MCF 10A (cell line): Measurements from ENCODE around the gene ANO2. TPM values are rescaled to one million over a fixed set of nuclear protein-coding genes. Genes with fewer than 3 reads are reported as not detected.
"Not testable (repeated sequence)": the region's sequence is repeated elsewhere in the genome, so short reads cannot be mapped to it uniquely, and the experiment has no call there.

Experiments
- BruUV-seq: library from RNA; stranded (reverse); fragments of 400-500 nt; replicated peaks from 2 replicates; lab custom pipeline; 2021; lab: Mats Ljungman, UMichigan
- CTCF ChIA-PET: fragments of 300-600 bp; sonication (Branson Sonifier 250); formaldehyde crosslinking; extraction: SDS; loops from one replicate; lab custom pipeline; 2021; ENCODE audit warnings: antibody characterized with exemption, inconsistent platforms; lab: Yijun Ruan, JAX
- POLR2A ChIA-PET: fragments of 300-600, 350-650 bp; sonication (Branson Sonifier 250); formaldehyde crosslinking; extraction: SDS; loops from one replicate; lab custom pipeline; 2020; ENCODE audit warnings: antibody characterized with exemption, inconsistent platforms; lab: Yijun Ruan, JAX
- DNase-seq: peaks from one replicate; pipeline ENCODE4 v3.0.0-alpha.2; 2018; ENCODE audit not compliant: unreplicated experiment
- H3K27ac Mint-ChIP-seq: one replicate; pipeline ENCODE4 v1.8.0; 2022; ENCODE audit warnings: mild to moderate bottlenecking, low read depth, mixed read lengths; ENCODE audit not compliant: unreplicated experiment
- H3K27me3 Mint-ChIP-seq: one replicate; pipeline ENCODE4 v1.8.0; 2022; ENCODE audit warnings: mixed read lengths; ENCODE audit not compliant: insufficient read depth, unreplicated experiment
- H3K36me3 Mint-ChIP-seq: one replicate; pipeline ENCODE4 v1.8.0; 2022; ENCODE audit warnings: mild to moderate bottlenecking, moderate library complexity, mixed read lengths; ENCODE audit not compliant: insufficient read depth, unreplicated experiment
- H3K4me1 Mint-ChIP-seq: one replicate; pipeline ENCODE4 v1.8.0; 2022; ENCODE audit warnings: mixed read lengths; ENCODE audit not compliant: insufficient read depth, unreplicated experiment
- H3K4me3 Mint-ChIP-seq: one replicate; pipeline ENCODE4 v1.8.0; 2022; ENCODE audit warnings: mild to moderate bottlenecking, moderate library complexity, mixed read lengths; ENCODE audit not compliant: unreplicated experiment
- H3K9me3 Mint-ChIP-seq: one replicate; pipeline ENCODE4 v1.8.0; 2022; ENCODE audit warnings: mixed read lengths; ENCODE audit not compliant: unreplicated experiment
- intact Hi-C: fragments of 100-400 bp; cut with micrococcal nuclease; formaldehyde crosslinking; loops from 2 replicates; pipeline ENCODE4 v1.14.1; 2022
- total RNA-seq: library from RNA; stranded (reverse); gene quantifications from 2 replicates; pipeline ENCODE4 v1.2.3, GENCODE V29; 2022
- TF ChIP-seq, protein P1 (sequence below): fragments of 200-600 bp; IDR thresholded peaks from one replicate; pipeline ENCODE4 v1.8.0; 2022; ENCODE audit warnings: antibody characterized with exemption, mild to moderate bottlenecking; ENCODE audit not compliant: unreplicated experiment

The ANO2 gene
- total RNA-seq, 1 experiment from 2014 or later: not detected

DNA sequence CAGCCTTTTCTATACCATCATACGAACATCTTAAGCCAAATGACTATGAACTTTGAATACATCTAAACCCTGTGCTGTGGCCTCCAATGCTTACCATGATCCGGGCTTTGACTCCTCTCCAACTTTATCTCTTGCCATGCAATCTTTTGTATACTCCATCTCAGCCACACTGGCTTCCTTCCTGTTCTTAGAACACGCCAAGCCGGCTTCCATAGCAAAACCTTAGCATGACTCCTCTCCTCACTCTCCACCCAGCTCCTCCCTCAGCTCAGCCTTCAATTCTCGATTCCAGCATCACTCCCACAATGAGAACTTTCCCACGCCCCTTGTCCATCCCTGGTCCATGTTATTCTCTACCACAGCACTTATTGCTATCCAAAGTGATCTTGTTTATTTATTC, 284.8 kb downstream of the ANO2 start:
- Mint-ChIP-seq H3K27ac (no peak overlapping the region), H3K4me1 (no peaks in the 10 kb centered on the region), H3K9me3 (peaks cover 9% of the 10 kb centered on the region), H3K4me3 (no peak overlapping the region), H3K36me3 (no peaks in the 10 kb centered on the region), H3K27me3 (no peaks in the 10 kb centered on the region)
- BruUV-seq: no TSS peak
- ChIA-PET CTCF (no interaction called here), POLR2A (no interaction called here)
- TF ChIP-seq, protein P1, sequence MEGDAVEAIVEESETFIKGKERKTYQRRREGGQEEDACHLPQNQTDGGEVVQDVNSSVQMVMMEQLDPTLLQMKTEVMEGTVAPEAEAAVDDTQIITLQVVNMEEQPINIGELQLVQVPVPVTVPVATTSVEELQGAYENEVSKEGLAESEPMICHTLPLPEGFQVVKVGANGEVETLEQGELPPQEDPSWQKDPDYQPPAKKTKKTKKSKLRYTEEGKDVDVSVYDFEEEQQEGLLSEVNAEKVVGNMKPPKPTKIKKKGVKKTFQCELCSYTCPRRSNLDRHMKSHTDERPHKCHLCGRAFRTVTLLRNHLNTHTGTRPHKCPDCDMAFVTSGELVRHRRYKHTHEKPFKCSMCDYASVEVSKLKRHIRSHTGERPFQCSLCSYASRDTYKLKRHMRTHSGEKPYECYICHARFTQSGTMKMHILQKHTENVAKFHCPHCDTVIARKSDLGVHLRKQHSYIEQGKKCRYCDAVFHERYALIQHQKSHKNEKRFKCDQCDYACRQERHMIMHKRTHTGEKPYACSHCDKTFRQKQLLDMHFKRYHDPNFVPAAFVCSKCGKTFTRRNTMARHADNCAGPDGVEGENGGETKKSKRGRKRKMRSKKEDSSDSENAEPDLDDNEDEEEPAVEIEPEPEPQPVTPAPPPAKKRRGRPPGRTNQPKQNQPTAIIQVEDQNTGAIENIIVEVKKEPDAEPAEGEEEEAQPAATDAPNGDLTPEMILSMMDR: no peak
- no peak for DNase-seq
- intact Hi-C loops: no loop called here

DNA sequence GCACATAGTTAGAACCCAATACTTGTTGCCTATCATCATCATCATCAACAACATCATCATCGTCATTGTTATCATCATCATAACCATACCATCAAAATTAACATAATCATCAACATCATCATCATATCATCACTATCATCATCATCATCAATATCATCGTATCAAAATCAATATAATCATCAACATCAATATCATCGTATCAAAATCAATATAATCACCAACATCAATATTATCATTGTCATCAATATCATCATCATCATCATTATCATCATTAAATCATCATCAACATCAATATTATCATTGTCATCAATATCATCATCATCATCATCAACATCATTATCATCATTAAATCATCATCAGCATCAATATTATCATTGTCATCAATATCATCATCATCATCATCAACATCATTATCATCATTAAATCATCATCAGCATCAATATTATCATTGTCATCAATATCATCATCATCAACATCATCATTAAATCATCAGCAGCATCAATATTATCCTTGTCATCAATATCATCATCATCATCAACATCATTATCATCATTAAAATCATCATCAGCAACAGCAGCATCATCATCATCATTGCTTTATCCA, 286.6 kb downstream of the ANO2 start:
- H3K4me3 Mint-ChIP-seq, H3K27ac Mint-ChIP-seq, BruUV-seq, CTCF ChIA-PET, H3K27me3 Mint-ChIP-seq, DNase-seq, H3K36me3 Mint-ChIP-seq, H3K4me1 Mint-ChIP-seq, intact Hi-C loops, H3K9me3 Mint-ChIP-seq: not testable (repeated sequence)
- POLR2A ChIA-PET: interaction anchor here (0.7 kb wide), 1 partner anchor 45 kb away, joined by 3 read pairs; no protein-coding TSS in a partner anchor

DNA sequence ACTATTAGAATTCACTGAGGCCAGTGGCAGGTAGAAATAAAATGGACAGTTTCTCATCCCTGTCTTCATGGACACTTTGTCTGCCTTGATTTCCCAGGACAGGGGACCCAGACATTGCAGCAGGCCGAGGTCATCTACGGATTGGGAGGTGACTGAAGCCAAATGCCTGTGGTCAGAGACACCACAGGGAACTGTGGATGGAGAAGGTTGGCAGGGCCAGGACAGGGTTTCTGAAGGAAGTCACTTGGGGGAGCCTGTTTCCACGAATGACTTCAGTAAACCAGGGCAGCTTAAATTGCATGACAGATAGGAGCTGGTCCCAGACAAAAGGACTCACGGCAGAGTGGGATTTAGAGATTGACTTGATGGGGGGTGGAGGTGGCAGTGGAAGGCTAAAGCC, 288.2 kb downstream of the ANO2 start:
- H3K27ac Mint-ChIP-seq: no peak overlapping the region
- no peak for DNase-seq
- no peaks in the 10 kb centered on the region for H3K9me3 Mint-ChIP-seq
- no peaks in the 10 kb centered on the region for H3K36me3 Mint-ChIP-seq
- ChIA-PET CTCF (no interaction called here), POLR2A (no interaction called here)
- no peaks in the 10 kb centered on the region for H3K4me1 Mint-ChIP-seq
- H3K27me3 Mint-ChIP-seq: no peaks in the 10 kb centered on the region
- BruUV-seq: no TSS peak
- intact Hi-C loops: no loop called here
- TF ChIP-seq, protein P1: no peak
- no peak overlapping the region for H3K4me3 Mint-ChIP-seq

DNA sequence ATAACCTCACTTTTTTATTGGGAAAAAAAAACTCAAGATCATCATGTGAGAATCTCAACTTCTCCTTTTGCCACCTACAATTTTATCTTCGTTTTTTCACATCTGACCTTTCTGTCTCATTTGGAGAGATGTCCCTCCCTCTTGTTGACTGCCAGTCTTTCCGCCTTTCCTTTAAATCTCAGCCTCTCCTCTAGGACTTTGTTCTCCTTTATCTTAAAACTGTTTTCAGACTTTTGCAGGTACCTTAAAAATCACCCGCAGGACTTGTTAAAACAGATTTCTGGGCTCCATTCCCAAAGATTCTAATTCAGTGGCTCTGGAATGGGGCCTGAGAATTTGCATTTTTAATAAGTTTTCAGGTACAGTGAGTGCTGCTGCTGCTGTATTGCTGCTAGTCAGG, 289.9 kb downstream of the ANO2 start:
- no TSS peak for BruUV-seq
- DNase-seq: no peak
- TF ChIP-seq, protein P1: no peak
- H3K27me3 Mint-ChIP-seq: no peaks in the 10 kb centered on the region
- ChIA-PET POLR2A (no interaction called here), CTCF (no interaction called here)
- H3K4me3 Mint-ChIP-seq: no peak overlapping the region
- intact Hi-C loops: no loop called here
- no peaks in the 10 kb centered on the region for H3K4me1 Mint-ChIP-seq
- no peaks in the 10 kb centered on the region for H3K9me3 Mint-ChIP-seq
- H3K27ac Mint-ChIP-seq: no peak overlapping the region
- H3K36me3 Mint-ChIP-seq: no peaks in the 10 kb centered on the region

DNA sequence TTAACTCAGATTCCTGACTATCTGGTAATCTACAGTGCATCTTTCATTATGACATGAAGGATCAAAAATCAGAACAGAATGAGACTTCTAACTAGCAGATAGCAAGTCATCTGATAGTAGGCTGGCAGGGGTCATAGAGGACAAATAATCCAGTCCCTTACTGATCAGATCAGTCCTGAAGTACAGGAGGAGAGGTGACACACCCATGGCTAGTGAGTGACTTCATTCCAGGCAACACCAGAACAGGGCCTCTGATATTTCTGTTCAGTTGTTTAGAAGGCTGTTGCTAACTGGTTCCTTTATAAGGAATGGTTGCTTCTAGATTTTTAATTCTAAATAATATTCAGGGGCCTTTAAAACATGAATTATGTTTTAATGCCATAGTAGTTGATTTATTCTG, 291.0 kb downstream of the ANO2 start:
- TF ChIP-seq, protein P1: no peak
- Mint-ChIP-seq H3K9me3 (no peaks in the 10 kb centered on the region), H3K4me3 (no peak overlapping the region), H3K4me1 (no peaks in the 10 kb centered on the region), H3K27ac (no peak overlapping the region), H3K36me3 (no peaks in the 10 kb centered on the region), H3K27me3 (no peaks in the 10 kb centered on the region)
- no TSS peak for BruUV-seq
- POLR2A ChIA-PET: no interaction called here
- intact Hi-C loops: no loop called here
- CTCF ChIA-PET: no interaction called here
- no peak for DNase-seq
